ENCODE measurements around the gene HAS3.
"Not testable (repeated sequence)": the region's sequence is repeated elsewhere in the genome, so short reads cannot be mapped to it uniquely, and the experiment has no call there.

The HAS3 gene

GRCh38 chr16:69105501-69106361 is at the start of gene HAS3:
Gene HAS3 (plus strand): TSS chr16:69105653. CDS start chr16:69109396, 3,743 bp downstream.
- peak; percentile 52 for TF ChIP-seq CTCF (conservative IDR thresholded peaks at IDR 0.05; ENCODE audit: low read depth, low read length)
- peak within 1 kb of the TSS; percentile 60 for H3K4me3 ChIP-seq (ENCODE audit: low read depth, low read length)

DNA sequence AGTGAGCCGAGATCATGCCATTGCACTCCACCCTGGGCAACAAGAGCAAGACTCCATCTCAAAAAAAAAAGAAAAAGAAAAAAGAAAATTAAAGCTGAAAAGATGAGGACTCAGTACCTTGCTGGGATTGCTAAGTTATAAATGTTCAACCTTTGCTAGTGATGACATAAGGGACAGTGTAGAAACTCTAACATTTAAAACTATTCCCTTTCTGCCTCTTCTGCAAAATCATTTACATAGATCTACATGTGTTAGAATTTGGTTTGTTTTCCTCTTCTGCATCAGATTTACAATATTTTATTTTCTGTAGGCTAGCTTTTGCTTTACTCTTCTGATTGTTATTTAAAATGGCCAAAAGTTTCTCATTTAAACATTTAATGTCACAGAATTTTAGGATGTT is 49.5 kb upstream of the HAS3 start:
- no peak for TF ChIP-seq CTCF (conservative IDR thresholded peaks at IDR 0.05; ENCODE audit: low read depth, low read length)
- no peak for DNase-seq (ENCODE audit: low read depth)
- no peak overlapping the region for H3K4me3 ChIP-seq (ENCODE audit: low read depth, low read length)

More at GRCh38 chr16:69105501-69106361, at the start of gene HAS3:
- peak; percentile 80 for DNase-seq (ENCODE audit: low read depth)

DNA sequence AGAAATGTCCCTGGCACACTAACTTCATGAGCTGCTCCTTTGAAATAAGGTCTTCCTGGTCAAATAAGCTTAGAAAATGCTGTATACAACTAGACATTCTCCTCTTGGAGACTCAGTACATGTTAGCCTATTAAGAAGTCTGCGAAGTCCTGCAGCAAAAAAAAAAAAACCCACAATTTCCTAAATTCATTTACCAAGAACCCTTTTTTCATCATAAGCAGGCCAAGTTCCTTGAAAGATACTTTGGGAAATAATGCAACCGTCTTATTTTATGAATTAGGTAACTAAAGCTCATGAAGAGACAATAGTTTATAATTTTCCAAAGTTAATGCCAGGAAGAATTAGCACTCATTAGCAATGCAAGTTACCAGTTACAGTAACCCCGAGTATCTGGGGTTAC is 49.0 kb upstream of the HAS3 start:
- TF ChIP-seq CTCF (conservative IDR thresholded peaks at IDR 0.05; ENCODE audit: low read depth, low read length) = no peak
- no peak for DNase-seq (ENCODE audit: low read depth)
- no peak overlapping the region for H3K4me3 ChIP-seq (ENCODE audit: low read depth, low read length)

GRCh38 chr16:69057400-69058378 is 47.8 kb upstream of the HAS3 start:
- no peak overlapping the region for H3K4me3 ChIP-seq (ENCODE audit: low read depth, low read length)
- peak; percentile 81 for DNase-seq (ENCODE audit: low read depth)
- TF ChIP-seq CTCF (conservative IDR thresholded peaks at IDR 0.05; ENCODE audit: low read depth, low read length) = no peak

- DNase-seq (ENCODE audit: low read depth); H3K4me3 ChIP-seq (ENCODE audit: low read depth, low read length): not testable (repeated sequence)
Measured at GRCh38 chr16:69063491-69063890, 42.0 kb upstream of the HAS3 start.

GRCh38 chr16:69064124-69064763 is 41.2 kb upstream of the HAS3 start:
- no peak overlapping the region for H3K4me3 ChIP-seq (ENCODE audit: low read depth, low read length)
- TF ChIP-seq CTCF (conservative IDR thresholded peaks at IDR 0.05; ENCODE audit: low read depth, low read length) = no peak
- no peak for DNase-seq (ENCODE audit: low read depth)

Measured in choroid plexus epithelial cell (primary cell).